GM19239 (cell line): ENCODE measurements around the gene CPT1B.

Experiments
- DNase-seq: peaks from one replicate; pipeline ENCODE4 v3.0.0; 2011; ENCODE audit warnings: low spot score; ENCODE audit not compliant: insufficient read length
- FAIRE-seq: peaks from 2 replicates; lab custom pipeline; 2011; peaks lifted over from hg19 to GRCh38; lab: Jason Lieb, UNC

CPT1B gene

DNA sequence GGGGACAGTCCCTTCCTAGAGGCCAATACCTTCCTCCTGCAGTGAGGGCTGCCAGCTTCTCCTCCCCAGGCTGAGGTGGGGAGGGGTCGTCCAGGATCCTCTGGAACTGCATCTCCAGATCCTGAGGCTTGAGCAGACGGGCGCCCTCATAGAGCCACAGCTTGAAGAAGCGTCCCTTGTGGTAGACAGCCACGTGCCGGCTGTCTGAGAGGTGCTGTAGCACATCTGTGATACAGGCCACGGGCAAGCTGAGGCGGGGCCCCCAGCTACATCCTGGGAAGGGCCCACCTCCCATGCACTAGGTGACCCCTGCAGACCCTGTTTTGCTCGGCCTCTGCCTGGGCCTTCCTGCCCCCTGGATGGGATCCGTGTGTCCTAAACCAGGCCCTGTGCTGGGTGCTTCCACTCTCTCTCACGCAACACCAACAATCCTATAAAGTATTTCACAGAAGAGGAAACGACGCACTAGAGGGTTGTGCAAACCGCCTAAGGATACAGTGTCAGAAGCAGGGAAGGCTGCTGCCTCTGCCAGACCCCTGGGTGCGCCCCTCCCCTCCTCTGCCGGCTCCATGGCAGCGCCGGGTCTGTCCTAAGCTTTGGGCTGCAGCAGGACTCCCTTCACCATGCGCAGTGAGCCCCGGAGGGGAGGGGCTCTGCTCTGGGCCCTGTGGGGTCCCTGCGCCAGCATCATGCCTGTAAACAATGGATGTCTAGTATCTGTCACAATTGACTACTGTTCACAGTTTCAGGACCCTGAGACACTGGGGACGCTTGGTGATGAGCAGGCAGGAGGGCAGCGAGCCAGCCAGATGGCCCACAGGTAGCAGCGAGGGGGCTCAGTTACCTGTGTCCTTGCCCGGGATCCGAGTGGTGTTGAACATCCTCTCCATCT is 4.5 kb downstream of the CPT1B start:
- no peak for FAIRE-seq
- DNase-seq: no peak

DNA sequence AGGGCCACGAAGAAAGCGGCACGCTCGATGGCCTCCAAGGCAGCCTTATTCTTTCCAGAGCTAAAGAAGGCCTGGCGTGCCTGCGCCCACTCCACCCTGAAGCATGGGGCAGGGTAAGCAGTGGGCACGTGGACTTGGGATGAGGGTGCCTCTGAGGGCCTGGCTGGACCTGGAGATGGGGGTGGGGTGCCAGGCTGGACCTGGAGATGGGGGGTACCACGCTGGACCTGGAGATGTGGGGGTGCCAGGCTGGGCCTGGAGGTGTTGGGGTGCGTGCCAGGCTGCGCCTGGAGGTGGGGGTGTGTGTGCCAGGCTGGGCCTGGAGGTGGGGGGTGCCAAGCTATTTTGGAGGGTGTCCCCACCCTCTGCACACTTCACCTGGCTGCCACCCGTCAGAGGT is 5.3 kb downstream of the CPT1B start:
- DNase-seq (no peak), FAIRE-seq (no peak)

DNA sequence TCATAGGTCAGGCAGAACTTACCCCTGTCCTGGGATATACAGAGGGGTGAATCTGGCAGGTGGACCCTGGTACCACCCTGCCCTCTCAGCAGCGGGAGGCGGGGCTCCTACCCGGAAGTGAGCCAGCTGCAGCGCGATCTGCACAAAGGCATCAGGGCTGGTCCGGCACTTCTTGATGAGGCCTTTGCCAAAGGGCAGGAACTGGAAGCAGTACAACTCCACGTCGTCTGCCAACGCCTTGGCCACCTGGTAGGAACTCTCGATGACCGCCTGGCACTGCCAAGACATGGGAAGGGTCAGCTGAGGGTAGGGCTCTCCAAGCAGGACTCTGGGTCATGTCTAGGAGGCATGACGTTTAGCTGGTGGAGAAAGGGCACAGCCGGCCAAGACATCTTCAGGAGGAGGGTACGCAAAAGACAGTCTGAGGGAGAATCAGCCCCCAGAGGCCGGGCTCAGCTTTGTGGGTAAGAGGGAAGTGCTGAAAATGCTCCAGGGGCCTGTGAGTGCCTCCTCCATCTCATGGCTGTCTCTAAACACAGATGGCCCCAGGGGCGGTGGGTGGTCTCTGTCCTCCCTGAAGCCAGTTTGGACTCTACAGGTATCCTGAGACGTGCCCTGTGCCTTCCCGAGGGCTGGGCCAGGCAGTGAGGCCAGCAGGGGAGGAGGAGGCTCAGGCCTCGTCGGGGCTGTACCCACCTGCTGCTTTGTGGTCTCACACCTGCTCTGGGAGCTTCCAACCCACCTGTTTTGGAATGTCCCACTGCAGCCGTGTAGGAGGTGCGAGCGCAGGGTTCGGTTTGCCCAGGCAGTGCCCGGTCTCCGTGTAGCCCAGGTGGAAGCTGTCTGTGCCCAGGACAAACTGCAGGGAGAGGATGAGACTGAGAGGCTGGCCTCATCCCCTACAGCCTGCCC is 6.7 kb downstream of the CPT1B start:
- no peak for FAIRE-seq

DNA sequence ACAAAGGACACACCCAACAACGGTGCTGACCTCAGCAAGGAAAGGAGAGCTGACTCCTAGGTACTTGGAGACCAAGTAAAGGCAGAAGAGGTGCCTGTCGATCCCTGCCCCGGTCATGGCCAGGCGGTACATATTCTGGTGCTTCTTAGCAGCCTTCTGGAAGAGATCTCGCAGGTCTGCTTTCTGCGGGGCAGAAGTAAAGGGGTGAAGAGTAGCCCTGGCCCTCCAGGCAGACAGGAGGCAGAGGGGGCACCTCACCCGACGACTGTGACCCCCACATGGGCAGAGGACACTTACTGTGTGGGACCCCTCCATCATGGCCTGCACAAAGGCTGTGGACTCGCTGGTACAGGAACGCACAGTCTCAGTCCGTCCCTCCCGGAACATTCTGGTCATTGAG is 7.4 kb downstream of the CPT1B start:
- no peak for FAIRE-seq
- no peak for DNase-seq

More for the DNA sequence above, 6.7 kb downstream of the CPT1B start:
- DNase-seq: no peak

DNA sequence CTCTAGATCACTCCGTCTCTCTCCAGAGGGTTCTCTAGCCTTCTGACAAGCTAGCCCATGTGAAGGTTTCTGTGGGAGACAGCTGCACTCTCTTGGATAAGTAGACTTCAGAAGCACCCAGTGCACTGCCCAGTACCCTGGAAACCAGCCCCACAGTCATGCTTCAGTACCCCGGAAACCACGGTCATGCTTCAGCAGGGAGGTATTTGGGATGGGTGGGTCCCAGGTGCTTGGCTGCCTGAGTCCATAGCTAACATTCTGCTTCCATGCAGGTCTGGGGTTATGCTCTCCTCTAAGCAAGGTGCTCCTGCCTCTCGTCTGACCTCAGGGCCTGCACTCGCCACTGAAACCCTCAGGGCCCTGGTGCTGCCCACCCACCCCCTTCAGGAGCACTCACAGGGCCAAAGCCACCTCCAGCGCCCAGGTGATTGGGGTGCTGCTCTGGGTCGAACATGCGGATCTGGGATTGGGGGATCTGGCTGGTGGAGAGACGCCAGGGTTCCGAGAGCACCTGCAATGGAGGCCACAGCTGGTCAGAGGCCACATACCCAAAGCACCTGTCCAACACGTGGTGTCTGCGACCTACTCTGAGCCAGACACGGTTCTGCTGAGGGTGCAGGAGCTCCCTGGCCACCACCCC is 8.2 kb downstream of the CPT1B start:
- FAIRE-seq (peak; percentile 51), DNase-seq (no peak)

DNA sequence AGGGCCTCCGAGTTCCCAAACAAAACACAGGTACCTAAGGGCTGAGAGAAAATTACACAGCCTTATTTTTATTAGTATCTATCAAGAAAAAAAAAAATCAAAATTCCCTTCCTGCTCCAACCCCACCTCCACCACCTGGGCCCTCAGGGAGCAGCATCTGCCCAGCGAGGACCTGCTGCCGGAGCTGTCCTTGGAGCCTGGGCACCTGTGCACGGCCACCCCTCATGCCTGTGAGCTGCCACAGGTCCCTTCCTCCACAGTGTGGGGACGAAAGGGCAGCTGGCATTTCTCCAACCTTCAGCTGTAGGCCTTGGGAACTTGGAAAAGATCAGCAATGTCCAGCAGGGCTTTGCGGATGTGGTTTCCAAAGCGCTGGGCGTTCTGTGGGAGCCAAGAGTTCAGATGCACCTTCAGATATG is 9.2 kb downstream of the CPT1B start:
- no peak for DNase-seq

DNA sequence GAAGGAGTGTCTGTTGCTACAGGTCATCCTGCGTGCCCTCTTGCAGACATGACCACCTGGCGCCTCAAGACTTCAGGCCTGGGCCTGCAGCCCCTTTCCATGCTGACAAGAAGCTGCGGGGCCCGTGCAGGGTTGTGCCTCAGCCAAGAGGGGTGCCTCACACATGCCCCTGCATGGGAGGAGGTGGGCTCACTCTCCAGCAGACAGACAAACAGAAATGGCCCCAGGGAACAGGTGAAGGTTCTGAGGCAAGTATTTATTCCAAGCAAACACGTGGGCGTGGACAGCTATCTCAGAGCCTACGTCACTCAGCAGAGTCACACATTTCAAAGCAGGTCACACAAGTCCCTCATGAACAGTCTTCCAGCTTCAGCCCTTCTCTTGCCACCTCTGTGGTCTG is 9.6 kb downstream of the CPT1B start:
- no peak for DNase-seq
- no peak for FAIRE-seq

More for the DNA sequence above, 9.2 kb downstream of the CPT1B start:
- FAIRE-seq: no peak

DNA sequence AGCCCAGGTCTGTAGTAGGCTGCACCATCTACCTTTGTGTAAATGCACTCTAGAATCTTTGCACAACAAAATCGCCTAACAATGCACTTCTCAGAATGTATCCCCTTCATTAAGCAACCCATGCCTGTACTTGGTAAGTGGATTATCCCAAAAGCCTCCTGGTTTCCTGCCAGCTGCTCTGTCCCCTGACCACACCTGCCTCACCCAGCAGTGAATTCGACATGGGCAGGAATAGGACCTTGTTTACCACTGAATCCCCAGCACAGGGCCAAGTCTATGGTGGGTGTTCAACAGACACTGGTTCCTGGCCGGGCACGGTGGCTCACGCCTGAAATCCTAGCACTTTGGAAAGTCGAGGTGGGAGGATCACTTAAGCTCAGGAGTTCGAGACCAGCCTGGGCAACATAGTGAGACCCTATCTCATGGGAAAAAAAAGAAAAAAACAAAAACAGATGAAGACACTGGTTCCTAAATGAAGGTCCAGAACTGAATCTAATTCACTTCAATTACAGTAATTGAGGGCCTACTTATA is 10.4 kb downstream of the CPT1B start:
- FAIRE-seq (no peak), DNase-seq (no peak)

DNA sequence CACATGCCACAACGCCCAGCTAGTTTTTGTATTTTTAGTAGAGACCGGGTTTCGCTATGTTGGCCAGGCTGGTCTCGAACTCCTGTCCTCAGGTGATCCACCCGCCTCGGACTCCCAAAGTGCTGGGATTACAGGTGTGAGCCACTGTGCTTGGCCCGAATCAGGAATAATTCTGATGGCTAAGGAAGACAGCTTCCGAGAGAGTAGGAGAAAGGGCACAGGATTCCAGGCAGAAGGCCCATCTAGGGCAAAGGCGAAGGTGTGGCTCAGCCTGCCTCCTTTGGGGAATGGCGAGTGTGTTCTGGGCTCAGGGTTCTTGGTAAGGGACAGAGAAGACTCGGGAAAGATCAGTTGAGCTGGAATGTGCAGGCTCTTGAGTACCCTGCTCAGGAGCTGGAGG is 13.9 kb downstream of the CPT1B start:
- no peak for DNase-seq
- no peak for FAIRE-seq

DNA sequence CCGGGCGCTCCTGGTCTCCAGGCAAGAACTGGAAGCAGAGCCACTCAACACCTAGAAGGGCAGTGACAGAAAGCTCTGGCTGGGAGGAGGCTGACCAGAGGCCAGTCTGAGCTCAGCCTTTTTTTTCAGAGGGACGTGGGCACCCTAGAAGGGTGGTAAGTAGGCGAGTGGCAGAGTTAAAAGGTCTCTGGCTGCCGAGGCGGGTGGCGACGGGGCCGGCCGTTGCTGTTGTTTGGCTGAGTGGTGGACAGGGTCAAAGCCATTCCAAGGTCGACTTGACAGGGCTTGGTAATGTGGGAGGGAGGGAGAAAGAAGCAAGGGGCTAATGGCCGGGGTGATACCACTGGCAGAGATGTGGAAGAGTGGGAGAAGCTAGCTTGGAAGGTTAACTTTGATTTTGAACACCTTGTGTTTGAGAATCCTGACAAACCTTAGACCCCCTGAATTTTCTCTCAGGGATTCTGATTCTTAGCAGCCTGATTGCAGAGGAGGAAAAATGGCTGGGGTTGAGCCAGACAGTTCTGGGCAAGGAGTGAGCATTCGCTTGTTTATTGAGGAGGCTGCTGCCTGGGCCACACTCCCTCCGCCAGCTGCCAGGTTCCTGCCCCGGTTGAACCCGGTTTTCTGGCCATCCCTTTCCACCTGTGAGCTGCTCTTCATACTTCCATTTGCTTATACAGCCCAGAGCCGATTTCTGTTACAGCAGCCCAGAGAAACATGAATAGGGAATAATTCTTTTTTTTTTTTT is 14.6 kb downstream of the CPT1B start:
- FAIRE-seq: no peak
- DNase-seq: no peak

DNA sequence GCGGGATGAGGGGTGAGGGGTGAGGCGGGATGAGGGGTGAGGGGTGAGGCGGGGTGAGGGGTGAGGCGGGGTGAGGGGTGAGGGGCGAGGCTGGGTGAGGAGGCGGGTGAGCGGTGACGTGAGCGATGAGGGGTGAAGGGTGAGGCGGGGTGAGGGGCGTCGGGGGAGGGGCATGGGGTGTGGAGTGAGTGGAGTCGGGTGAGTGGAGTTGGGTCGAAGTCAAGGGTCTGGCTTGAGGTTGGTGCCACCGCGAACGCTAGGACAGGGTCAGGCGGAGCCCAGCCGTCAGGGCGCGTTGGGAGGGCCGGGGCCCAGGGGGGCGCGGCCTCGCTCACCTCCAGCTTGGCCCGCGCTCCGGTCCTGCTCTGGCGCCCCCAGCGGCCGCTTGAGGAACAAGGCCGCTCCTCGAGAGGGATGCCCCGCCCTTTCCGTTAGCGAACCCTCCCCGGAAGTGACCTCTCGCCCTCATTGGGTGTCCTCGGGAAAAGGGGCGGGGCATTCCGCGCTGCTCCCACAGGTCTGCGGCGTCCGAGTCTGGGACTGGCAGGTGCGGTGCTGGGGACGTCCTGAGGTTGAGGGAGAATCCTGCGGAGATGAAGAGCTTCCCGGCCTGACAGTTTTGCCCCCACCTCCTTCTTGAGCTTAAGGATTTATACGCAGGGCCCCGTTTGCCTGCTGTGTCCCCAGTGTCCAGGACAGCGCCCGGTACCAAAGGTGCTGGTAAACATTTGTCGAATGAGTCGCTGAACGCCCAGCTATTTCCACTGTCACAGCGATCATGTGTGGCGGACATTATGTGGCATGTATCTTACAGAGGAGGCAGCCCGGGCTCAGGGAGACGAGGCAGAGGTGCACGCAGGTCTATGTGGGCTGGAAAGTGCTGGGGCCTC is 15.5 kb downstream of the CPT1B start, which contains the start of gene SYCE3:
SYCE3 (minus strand) TSS at position 397 of the 890 bp plus-strand sequence. CDS start 6,514 bp downstream, outside the sequence.
- FAIRE-seq: peak; percentile 99

DNA sequence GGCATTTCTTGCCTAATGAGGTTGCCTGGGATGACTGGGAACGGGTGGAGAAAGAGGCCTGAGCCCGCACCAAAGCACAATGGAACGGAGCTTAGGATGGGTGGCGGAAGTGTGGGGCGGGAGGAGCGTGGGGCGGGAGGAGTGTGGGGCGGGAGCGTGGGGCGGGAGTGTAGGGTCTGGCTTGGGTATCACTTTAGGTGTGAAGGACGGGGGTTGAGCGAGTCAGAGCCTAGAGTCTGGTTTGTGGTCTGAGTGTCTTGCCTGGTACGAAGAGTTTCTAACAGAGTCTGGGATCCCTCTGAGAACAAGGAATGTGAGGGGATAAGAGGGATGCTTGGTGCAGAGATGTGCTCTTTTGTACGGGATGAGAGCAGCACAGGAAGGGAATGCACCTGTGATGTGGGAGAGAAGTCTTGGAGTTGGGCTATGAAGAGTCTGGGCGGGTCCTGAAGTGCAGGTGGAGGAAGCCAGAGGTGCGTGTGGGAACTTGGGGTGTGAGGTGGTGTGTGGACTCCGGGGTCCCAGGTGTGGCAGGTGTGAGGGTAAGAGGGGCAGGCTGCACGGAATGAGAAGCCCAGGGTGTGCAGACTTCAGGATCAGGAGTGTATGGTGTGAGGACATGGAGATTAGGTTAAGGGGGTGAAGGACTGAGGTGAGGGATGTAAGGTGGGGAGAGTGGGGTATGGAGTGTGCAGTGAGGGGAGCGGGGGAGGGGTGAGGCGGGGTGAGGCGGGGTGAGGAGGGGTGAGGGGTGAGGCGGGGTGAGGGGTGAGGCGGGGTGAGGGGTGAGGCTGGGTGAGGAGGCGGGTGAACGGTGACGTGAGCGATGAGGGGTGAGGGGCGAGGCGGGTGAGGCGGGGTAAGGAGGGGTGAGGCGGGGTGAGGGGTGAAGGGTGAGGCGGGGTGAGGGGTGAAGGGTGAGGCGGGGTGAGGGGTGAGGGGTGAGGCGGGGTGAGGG is 16.5 kb downstream of the CPT1B start:
- FAIRE-seq: no peak
- no peak for DNase-seq

More for the DNA sequence above, 15.5 kb downstream of the CPT1B start, which contains the start of gene SYCE3:
- DNase-seq: peak; percentile 93

DNA sequence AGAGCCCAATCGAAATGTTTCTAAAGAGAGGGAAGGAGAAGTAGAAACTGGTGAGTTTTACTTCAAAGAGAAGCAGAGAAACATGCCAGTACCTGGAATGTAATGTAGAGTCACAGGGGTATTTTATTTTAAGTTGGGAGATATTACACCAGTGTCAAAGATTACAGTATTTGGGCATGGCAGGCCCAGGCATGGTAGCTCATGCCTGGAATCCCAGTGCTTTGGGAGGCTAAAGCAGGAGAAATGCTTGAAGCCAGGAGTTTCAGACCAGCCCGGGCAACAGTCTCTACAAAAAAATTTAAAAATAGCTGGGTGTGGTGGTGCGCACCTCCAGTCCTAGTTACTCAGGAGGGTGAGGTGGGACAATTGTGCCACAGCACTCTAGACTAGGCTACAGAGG is 18.2 kb downstream of the CPT1B start:
- DNase-seq (no peak), FAIRE-seq (no peak)

DNA sequence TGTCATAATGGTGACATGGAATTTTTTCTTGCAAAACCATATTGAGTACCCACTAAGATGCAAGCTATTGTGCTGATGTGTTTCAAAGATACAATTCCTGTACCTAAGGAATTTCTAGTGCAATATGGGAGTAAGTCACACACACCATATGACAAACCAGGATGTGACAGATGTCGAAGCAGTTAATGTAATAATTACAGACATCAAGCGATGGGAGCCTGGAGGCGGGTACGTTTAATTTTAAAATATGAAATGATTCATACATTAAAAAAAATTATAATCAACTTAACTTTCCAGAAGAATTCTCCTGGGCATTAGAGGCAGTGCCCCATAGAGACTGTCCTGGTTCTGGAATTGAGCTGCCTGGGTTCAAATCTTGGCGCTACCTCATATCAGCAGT is 21.5 kb downstream of the CPT1B start:
- FAIRE-seq (no peak), DNase-seq (no peak)

DNA sequence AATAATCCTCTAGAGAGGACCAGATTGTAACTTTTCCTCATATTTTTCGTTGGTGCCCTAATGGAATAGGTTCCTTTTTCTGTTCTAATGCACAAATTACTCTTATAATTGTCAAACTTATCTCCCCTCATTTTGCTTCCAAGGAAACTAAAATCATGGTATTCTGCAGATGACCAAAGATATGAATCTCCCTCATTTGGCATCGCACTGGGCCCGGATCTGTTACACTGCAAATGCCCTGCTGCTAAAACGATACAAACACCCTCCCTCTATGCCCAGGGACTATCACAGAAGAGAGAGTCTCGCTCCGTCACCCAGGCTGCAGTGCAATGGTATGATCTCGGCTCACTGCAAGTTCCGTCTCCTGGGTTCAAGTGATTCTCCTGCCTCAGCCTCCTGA is 24.9 kb downstream of the CPT1B start:
- no peak for DNase-seq
- FAIRE-seq: no peak

DNA sequence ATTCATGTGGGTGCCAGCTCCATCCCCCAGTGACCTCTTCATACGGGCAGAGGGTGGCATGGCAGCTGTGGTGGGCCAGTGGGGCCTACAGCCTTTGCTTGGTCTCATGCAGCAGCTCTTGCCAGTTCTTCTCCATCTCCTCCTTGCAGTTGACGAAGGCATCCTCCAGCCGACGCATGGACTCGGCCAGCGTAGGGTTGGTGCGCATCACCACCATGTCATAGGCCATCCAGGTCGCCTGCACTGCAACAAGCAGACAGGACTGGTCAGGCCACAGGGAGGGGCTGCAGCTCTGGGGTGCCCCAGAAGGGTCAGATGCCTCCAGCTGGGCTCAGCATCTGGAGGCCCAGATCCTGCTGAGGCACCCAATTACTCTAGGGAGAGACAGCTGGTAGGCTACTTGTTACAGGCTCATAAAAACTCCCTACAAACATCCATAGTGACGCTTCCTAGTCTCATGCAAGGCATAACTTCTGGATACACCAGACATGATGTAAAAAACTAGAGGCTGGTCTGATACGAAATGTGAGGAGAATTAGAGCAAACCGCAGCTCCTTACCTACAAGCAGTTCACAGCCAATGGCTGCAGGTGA is 27.0 kb downstream of the CPT1B start:
- no peak for FAIRE-seq
- no peak for DNase-seq

DNA sequence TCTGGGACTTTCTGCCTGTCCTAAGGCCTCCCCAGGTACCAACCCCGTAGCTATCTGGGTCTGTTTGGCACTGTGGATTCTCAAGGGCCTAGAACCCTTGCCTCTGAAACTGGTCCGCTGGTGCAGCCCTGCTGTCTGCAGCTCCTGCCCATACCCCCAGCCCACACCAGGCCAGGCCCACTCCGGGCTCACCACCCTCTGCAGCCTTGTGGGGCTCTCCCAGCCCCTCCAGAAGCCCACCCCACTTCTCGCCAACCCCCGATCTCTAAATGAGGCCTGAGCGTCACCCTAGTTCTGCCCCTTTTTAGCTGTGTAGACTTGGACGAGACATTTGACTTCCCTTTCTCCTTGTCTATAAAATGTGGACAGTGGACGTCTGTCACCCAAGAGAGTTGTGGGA is 27.8 kb downstream of the CPT1B start:
- no peak for FAIRE-seq
- no peak for DNase-seq
